Urinary bladder (tissue), 4 donors: ENCODE data around the gene NSDHL. TPM values are rescaled to one million over a fixed set of nuclear protein-coding genes. Genes with fewer than 3 reads are reported as not detected.
A peak's percentile ranks its signal among the peaks of the same experiment; 100 is the strongest.
"Not testable (repeated sequence)": the region's sequence is repeated elsewhere in the genome, so short reads cannot be mapped to it uniquely, and the experiment has no call there.

ENCODE experiments used
- DNase-seq: peaks from one replicate; pipeline ENCODE4 v3.0.0-alpha.2; 2015; ENCODE audit errors: extremely low spot score
- H3K27ac ChIP-seq: one replicate; pipeline ENCODE4 v1.5.1; 2013; ENCODE audit warnings: low read depth, mild to moderate bottlenecking, moderate library complexity
- H3K36me3 ChIP-seq: one replicate; pipeline ENCODE4 v1.6.1; 2013; ENCODE audit warnings: mild to moderate bottlenecking, moderate library complexity; ENCODE audit not compliant: insufficient read depth
- H3K4me1 ChIP-seq: one replicate; pipeline ENCODE4 v1.6.1; 2013; ENCODE audit warnings: mild to moderate bottlenecking, moderate library complexity; ENCODE audit not compliant: insufficient read depth
- H3K4me3 ChIP-seq: one replicate; pipeline ENCODE4 v1.5.1; 2013; ENCODE audit warnings: low read depth, low read length
- WGBS: extraction: QIAGEN DNeasy Blood & Tissue Kit; methylation state at CpG from one replicate; pipeline ENCODE4 v1.1.7; 2013; 5-methylcytosine and 5-hydroxymethylcytosine counted together
- polyA plus RNA-seq: library from polyadenylated mRNA; stranded (reverse); fragments of 200-250 nt; gene quantifications from one replicate; pipeline ENCODE4 v1.2.3, GENCODE V29; 2013
- total RNA-seq: library from RNA; depleted of rRNA; stranded (reverse); fragments of >200 nt; gene quantifications from one replicate; pipeline ENCODE4 v1.2.3, GENCODE V29; 2014
- donor health status: healthy with polysubstance abuse.
- donor health status: healthy.

The NSDHL gene
- total RNA-seq (6.2 TPM), polyA plus RNA-seq (15.5 TPM)

DNA sequence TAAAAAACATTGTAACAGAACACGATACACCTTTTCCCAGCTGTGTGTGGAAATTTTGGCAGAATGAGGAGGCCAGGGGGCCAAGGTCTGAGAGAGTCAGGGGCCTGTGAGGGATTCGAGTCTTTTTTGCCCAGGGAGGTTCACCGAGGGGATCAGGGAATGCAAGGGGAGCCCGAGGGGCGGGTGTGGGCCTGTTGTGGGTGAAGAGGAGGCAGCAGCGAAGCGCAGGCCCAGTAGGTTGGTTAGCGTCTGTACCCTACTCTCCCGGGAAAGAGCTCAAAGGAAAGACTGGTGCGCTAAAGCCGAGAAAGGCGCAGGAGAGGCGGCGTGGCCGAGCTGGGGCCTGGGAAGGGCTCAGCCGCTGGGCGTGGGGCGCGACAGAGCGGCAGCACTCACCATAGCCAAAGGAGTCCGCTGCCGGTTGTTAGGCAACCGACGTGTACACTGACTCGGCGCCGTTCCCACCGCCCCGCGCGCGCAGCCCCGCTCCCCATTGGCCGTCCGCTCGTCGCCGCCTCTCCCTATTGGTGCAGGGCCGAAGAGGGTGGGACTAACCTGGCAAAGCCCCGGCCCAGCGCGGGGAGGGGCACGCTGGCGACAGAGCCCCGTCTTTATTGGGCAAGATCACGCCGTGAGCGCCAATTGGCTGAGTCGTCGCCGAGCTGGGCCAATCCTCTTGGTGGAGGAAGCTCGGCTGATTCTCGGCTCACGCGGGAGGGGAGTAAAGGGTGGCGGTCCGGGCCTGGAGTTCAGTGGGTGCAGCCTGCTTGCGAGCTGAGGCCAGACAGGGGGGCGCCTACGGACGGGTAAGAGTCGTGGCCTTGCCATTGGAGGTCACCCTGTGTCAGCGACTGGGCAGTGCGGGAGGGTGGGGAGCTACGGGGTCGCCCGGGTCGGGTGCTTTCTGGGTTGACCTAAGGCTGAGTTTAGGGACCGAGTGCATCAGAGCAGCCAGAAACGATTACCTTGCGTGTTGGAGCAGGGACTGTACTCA, at the start of gene NSDHL, which contains the start of gene CETN2:
Gene NSDHL, plus strand, starts transcription at position 752 of the 994 bp plus-strand sequence. CDS start 15,262 bp downstream, outside the sequence.
Gene CETN2, minus strand, starts transcription at position 446 of the 994 bp plus-strand sequence. Its CDS starts 47 bp downstream, at position 399.
- DNase-seq: peak; percentile 82
- H3K4me1 ChIP-seq: no peaks in the 10 kb centered on the region
- H3K4me3 ChIP-seq: peak within 1 kb of the TSS; percentile 73
- no peak within 1 kb of the TSS for H3K27ac ChIP-seq
- no peaks in the 10 kb centered on the region for H3K36me3 ChIP-seq
- WGBS: under 1% methylated on average over 69 of the region's 71 CpGs

DNA sequence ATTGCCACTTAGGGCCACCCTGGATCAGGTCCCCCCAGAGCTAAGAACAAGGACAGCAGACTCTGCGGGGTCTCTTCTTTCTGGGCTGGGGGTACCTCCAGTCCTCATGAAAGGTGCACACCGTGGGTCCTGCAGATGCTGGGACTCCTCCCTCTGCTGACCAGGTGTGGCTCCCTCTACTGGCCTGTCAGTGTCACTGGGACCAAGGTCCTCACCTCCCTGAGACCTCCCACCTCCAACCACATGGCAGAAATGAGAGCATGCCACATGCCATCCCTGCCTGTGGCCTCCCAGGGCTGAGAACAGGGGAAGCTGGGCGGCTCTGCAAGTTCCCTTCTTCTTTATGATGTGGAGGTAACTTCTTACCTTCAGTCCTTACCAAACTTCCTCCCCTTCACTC, 43.8 kb upstream of the NSDHL start:
- H3K27ac ChIP-seq, H3K4me3 ChIP-seq, H3K36me3 ChIP-seq, DNase-seq, H3K4me1 ChIP-seq: not testable (repeated sequence)
- no CpG with 5 or more reads among the region's 3 CpGs for WGBS

DNA sequence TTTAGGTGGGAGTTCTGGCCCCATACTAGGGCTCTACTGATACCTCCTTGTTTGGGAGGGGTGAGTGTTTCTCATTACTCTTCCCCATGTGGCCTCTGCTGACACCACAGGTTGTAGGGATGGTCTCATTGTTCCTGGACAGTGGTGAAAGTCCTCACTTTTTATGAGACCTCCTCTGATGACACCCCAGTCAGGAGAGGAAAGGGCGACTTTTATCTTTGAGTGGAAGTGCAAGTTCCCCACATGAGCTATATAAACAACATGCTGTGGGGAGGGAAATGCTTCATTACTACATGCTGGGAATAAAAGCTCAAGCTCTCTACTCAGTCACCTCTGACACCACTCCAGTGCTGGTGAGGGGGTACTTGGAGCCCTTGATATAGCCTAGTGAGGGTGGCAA, 31.9 kb upstream of the NSDHL start:
- Histone ChIP-seq H3K36me3 (no peaks in the 10 kb centered on the region), H3K4me3 (no peak overlapping the region), H3K4me1 (no peaks in the 10 kb centered on the region), H3K27ac (no peak overlapping the region)
- 78% methylated on average over 1 of the region's 1 CpG for WGBS
- DNase-seq: no peak

DNA sequence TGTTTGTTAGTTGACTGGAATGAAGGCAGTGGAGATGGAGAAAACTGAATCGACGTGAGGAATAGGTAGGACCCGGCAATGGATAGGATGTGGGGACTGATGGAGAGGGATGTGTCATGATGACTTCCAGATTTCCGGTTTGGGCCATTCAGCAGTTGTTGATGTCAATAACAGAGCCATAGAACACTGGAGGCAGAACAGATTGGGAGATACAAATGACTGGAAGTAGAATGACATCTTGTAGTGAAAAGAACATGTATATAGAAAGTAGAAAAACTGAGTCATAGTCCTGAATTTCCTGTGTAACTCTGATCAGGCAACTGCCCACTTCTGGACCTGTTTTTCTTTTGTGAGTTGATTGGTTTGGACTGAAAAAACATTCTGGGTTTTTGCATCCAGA, 24.8 kb upstream of the NSDHL start:
- Histone ChIP-seq H3K36me3 (no peaks in the 10 kb centered on the region), H3K4me1 (no peaks in the 10 kb centered on the region), H3K4me3 (no peak overlapping the region), H3K27ac (no peak overlapping the region)
- no peak for DNase-seq
- 76% methylated on average over 4 of the region's 4 CpGs for WGBS

DNA sequence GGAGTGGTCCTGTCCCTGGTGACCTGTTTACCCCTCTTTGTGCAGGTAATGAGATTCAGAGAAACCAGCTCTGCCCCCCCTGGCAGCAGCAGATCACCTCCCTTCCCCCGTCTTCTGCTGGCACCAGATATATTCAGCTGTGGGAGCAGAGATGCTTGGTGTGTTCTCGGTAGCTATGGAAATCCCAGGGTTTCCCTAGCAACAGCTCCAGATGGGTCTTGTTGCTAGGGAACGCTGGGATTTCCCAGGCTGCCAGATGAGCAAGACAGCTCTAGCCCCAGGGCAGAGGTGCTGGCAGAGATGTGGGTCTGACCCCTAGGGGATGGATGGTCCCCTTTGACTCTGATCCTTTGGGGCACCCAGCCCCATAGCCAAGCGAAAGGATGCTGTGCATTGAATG, 20.5 kb upstream of the NSDHL start:
- Histone ChIP-seq H3K4me1 (no peaks in the 10 kb centered on the region), H3K4me3 (no peak overlapping the region), H3K27ac (no peak overlapping the region), H3K36me3 (no peaks in the 10 kb centered on the region)
- no peak for DNase-seq
- 37% methylated on average over 4 of the region's 4 CpGs for WGBS

DNA sequence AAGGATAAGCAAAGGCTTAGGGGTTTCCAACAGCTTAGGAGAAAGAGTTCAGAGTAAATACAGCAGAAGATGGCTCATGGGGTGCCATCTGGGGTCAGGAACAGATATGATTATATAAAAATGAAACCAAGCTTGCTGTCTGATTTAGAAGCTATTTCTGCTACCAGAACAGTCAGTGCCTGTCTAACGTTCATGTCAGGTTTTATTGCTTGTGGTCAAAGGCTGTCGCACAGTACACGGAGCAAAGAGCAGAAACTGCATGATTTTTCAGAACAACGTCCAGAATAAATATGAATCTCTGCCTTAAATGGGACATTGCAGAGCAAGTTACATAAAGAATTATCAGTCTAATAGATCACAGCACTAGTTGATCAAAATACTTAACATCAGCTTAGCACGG, 17.7 kb upstream of the NSDHL start:
- H3K36me3 ChIP-seq: no peaks in the 10 kb centered on the region
- DNase-seq: no peak
- H3K4me1 ChIP-seq: no peaks in the 10 kb centered on the region
- H3K27ac ChIP-seq: no peak overlapping the region
- WGBS: 23% methylated on average over 5 of the region's 5 CpGs
- H3K4me3 ChIP-seq: no peak overlapping the region

DNA sequence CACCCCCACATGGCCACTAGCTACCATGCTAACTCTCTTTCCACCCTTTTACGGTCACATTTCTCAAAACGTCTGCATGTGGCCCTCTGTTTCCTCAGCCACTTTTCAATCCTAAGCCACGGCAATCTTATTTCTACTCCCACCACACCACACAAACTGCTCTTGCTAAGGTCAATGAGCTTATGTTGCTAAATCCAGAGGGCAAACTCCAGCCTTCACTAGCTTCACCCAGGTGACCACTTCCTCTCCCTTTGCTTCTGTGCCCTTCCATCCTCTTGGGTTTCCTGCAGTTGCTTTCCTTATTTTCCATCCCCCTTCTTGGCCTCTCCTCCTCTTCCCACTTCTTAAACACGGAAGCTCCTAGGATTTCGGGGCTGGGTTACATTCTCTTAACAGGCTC, 16.8 kb upstream of the NSDHL start:
- Histone ChIP-seq H3K36me3 (no peaks in the 10 kb centered on the region), H3K27ac (no peak overlapping the region), H3K4me1 (no peaks in the 10 kb centered on the region), H3K4me3 (no peak overlapping the region)
- 67% methylated on average over 5 of the region's 5 CpGs for WGBS
- no peak for DNase-seq

DNA sequence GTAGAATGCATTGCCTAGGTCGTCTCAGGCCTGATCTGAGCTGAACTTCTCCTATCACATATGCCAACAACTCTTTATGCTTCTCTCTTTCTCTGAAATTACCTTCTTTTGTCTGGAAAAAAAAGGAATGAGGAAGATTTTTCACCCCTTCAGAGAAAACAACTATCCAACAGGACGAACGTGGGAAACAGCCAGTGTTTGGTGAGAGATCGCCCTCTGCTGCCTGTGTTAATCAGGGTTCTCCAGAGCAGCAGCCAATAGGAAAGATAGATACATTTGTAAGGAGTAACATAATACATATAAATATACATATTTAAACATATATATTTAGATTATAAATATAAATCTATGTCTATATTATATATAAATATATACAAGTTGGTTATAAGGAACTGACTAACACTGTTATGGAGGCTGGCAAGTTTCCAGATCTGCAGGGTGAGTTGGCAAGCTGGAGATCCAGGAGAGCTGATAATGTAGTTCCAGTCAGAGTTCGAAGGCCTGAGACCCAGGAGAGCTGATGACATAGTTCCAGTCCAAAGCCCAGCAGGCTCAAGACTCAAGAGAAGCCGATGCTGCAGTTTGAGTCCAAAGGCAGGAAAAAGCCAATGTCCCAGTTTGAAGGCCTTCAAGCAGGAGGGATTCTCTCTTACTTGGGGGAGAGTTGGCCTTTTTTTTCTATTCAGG, 13.6 kb upstream of the NSDHL start:
- no peaks in the 10 kb centered on the region for H3K36me3 ChIP-seq
- no peak for DNase-seq
- WGBS: 30% methylated on average over 6 of the region's 6 CpGs
- H3K27ac ChIP-seq: no peak overlapping the region
- no peaks in the 10 kb centered on the region for H3K4me1 ChIP-seq
- H3K4me3 ChIP-seq: no peak overlapping the region

DNA sequence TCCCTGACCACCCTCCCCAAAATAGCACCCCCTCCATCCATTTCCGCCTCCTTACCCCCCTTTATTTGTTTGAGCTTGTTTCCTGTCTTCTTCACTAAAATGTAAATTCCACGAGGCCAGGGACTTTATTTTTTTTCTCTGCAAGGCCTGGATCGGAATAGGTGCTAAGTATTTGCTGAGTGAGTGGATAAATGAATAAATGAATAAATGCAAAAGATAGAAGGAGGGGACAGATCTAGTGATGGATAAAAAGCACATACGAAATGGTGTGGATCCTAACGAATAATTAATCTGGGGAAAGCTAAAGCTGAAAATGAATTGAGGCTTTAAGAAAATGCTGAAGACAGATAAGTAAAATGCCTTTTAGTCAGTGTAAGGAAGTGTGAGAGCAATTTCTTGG, 12.5 kb upstream of the NSDHL start:
- WGBS: 68% methylated on average over 5 of the region's 5 CpGs

DNA sequence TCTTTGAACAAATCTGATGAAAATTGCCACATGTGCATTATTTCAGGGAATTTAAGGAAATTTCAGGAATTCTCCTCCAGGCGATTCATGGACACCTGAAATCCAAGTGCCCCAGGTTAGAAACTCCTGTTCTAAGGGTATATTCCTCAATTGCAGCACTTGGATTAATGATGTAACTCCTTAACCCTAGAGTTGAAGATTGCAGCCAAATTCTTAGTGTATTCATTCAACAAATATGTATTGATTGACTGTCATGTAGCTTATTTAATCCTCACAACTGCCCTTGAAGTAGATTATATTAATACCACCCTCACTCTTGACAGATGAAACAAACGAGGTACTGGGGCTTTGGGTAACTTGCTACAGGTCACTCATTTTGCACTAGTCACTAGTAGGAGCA, 11.6 kb upstream of the NSDHL start:
- WGBS: 76% methylated on average over 2 of the region's 2 CpGs
- no peak for DNase-seq
- Histone ChIP-seq H3K4me1 (no peaks in the 10 kb centered on the region), H3K27ac (no peak overlapping the region), H3K4me3 (no peak overlapping the region), H3K36me3 (no peaks in the 10 kb centered on the region)

More for the DNA sequence above, 12.5 kb upstream of the NSDHL start:
- Histone ChIP-seq H3K27ac (no peak overlapping the region), H3K4me3 (no peak overlapping the region), H3K4me1 (no peaks in the 10 kb centered on the region), H3K36me3 (no peaks in the 10 kb centered on the region)
- no peak for DNase-seq

DNA sequence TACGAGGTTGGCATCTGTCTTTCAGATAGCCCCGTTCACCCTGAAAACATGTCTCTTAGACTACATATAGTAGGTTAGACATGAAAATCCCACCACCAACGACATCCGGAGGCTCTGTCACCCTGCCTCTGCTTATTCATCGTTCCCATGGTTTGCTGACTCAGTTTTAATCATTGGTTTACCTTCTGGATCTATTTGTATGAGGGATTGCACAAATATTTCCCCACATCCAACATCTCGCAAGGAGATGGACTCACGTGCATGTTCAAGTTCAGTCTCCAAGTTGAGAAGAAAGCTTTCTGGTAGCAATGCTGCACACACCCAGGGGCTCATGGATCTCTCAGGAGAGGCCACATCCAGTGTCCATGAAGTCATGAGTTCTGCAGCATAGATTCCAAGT, 11.1 kb upstream of the NSDHL start:
- Histone ChIP-seq H3K4me3 (no peak overlapping the region), H3K4me1 (no peaks in the 10 kb centered on the region), H3K36me3 (no peaks in the 10 kb centered on the region), H3K27ac (no peak overlapping the region)
- no peak for DNase-seq
- WGBS: 92% methylated on average over 7 of the region's 7 CpGs

DNA sequence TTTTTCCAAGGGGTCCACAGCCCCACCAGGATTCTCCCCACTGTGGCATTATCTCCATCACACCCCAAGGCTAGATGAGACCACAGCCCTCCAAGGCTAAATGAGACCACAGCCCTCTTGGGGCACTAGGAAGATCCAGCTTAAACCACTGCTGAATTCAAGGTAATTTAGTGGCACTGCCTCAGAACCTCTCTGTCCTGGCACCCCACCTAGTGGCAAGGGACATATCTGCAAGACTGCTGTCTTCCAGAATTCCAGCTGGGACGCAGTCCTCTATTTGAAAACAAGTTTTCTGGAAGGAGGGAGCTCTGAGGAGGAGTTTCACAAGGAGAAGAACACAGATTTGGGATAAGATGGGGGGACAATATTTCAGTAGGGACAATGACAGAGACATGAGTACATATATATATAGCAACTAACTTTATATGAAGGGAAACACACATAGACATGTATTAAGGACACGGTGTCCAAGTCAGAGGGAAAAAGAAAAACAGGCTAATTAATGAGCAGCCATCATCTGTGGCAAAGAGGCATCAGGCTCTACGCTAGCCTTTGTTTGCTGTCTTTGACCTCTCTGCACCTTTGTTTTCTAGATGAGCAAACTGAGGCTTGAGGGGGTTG, 9.6 kb upstream of the NSDHL start:
- H3K4me3 ChIP-seq: no peak overlapping the region
- H3K4me1 ChIP-seq: no peaks in the 10 kb centered on the region
- DNase-seq: no peak
- 60% methylated on average over 3 of the region's 3 CpGs for WGBS
- no peaks in the 10 kb centered on the region for H3K36me3 ChIP-seq
- no peak overlapping the region for H3K27ac ChIP-seq

DNA sequence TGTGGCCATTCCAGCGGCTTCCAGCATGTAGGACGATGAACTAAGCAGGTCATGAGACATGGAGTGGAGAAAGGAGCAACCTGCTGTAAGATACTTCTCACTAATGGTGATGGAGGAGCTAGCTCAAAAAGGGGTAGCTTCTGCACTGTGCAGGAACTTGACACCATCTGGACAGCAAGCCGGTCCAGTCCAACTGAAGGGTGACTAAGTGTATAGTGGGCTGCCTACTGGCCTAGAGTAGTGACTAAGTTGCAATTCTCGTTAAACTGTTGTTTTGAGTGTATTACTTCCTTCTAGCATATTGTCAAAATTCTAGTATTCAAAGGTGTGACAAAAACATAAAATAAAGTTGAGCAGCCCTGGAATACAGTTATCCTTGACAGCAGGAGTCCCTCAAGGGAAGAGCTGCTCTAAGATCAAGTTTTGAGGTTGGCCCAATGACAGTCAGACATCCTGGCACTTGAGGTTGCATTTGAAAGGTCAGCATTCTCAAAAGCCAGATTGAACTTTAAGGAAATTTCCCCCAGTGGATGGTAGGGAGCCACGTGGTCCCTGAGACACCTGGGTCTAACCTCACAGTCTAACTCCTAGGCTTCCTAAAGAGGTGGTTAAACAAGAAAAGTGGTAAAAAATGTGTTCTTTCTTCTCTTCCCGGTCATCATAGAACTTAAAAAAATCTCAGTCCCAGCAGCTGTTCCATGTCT, 8.3 kb upstream of the NSDHL start:
- 61% methylated on average over 6 of the region's 6 CpGs for WGBS
- DNase-seq: no peak
- Histone ChIP-seq H3K4me1 (no peaks in the 10 kb centered on the region), H3K36me3 (no peaks in the 10 kb centered on the region), H3K4me3 (no peak overlapping the region), H3K27ac (no peak overlapping the region)
